ENCODE results near the gene PDLIM3. TPM values are rescaled to one million over a fixed set of nuclear protein-coding genes. Genes with fewer than 3 reads are reported as not detected.
A peak's percentile ranks its signal among the peaks of the same experiment; 100 is the strongest.

The PDLIM3 gene
- total and polyA plus RNA-seq, 2 of the 4 experiments (the other 2 are of a cell fraction), result 6.4 to 11.7 TPM

- H2BK120ac ChIP-seq (ENCODE audit: low read depth, low read length), result no peak overlapping the region
- H3K4me2 ChIP-seq (ENCODE audit: low read depth, low read length), result peak overlapping the region; percentile 95
- H2BK5ac ChIP-seq (ENCODE audit: low read depth, low read length, poor library complexity, severe bottlenecking), result peak overlapping the region; percentile 2
- H3K14ac ChIP-seq (replicated peaks; ENCODE audit: low read depth, low read length), result no peak overlapping the region
- H2AK9ac ChIP-seq (replicated peaks; ENCODE audit: low read depth, low read length, poor library complexity), result no peak overlapping the region
- no peak overlapping the region for H3K27ac ChIP-seq (ENCODE audit: insufficient read depth, low read length)
- no peak for ATAC-seq (ENCODE audit: low read depth)
- in situ Hi-C loops (cut with MboI; ENCODE audit: low sequenced_read_pairs), result no loop called here
- DNase-seq, result peak; percentile 57
- no peaks in the 10 kb centered on the region for H3K36me3 ChIP-seq (ENCODE audit: control insufficient read depth, insufficient read depth, low read length)
- TF ChIP-seq RCOR1 (IDR thresholded peaks at IDR 0.05; ENCODE audit: insufficient replicate concordance, low read length), result no peak
- TF ChIP-seq, protein P1, sequence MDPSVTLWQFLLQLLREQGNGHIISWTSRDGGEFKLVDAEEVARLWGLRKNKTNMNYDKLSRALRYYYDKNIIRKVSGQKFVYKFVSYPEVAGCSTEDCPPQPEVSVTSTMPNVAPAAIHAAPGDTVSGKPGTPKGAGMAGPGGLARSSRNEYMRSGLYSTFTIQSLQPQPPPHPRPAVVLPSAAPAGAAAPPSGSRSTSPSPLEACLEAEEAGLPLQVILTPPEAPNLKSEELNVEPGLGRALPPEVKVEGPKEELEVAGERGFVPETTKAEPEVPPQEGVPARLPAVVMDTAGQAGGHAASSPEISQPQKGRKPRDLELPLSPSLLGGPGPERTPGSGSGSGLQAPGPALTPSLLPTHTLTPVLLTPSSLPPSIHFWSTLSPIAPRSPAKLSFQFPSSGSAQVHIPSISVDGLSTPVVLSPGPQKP (IDR thresholded peaks at IDR 0.05; ENCODE audit: borderline replicate concordance, low read depth, low read length), result no peak
- TF ChIP-seq CHD1 (IDR thresholded peaks at IDR 0.05; ENCODE audit: low read depth, low read length), result no peak
- no peak for TF ChIP-seq CTCF (conservative IDR thresholded peaks at IDR 0.05; ENCODE audit: low read depth, low read length)
- TF ChIP-seq SMC3 (IDR thresholded peaks at IDR 0.05; ENCODE audit: low read depth, low read length), result no peak
- TF ChIP-seq MXI1 (IDR thresholded peaks at IDR 0.05; ENCODE audit: borderline replicate concordance, low read depth, low read length), result no peak
- no peak for TF ChIP-seq FOS (IDR thresholded peaks at IDR 0.05; ENCODE audit: low read depth, low read length)
- TF ChIP-seq POLR2A (IDR thresholded peaks at IDR 0.05; ENCODE audit: low read depth, low read length), result no peak
- no peak for TF ChIP-seq MAZ (IDR thresholded peaks at IDR 0.05; ENCODE audit: borderline replicate concordance, low read depth, low read length)
- no peak overlapping the region for H4K8ac ChIP-seq (ENCODE audit: low read depth in 2 of 2, low read length in 2 of 2)
- intact Hi-C loops (cut with micrococcal nuclease), result no loop called here
- no peak overlapping the region for H4K5ac ChIP-seq (ENCODE audit: low read depth, low read length)
- no peak overlapping the region for H2AFZ ChIP-seq (replicated peaks; ENCODE audit: low read length, poor library complexity)
- H3K4me3 ChIP-seq (ENCODE audit: insufficient read depth, low read depth, low read length), result no peak overlapping the region
- no peak overlapping the region for H3K56ac ChIP-seq (ENCODE audit: extremely low read depth, insufficient read depth, low read length)
- H4K91ac ChIP-seq (ENCODE audit: insufficient read depth, low read depth, low read length), result no peak overlapping the region
- H2BK15ac ChIP-seq (ENCODE audit: low read depth, low read length), result no peak overlapping the region
- H3K4ac ChIP-seq (ENCODE audit: low read depth, low read length), result no peak overlapping the region
- H3K4me1 ChIP-seq (ENCODE audit: control insufficient read depth, insufficient read depth, low read length), result peaks cover 13% of the 10 kb centered on the region
- no peaks in the 10 kb centered on the region; a peak in 1 of 4 replicates for H3K79me1 ChIP-seq (ENCODE audit: low read depth in 1 of 2, low read length in 2 of 2)
- peak overlapping the region; percentile 52; the same call in 1 of the 2 replicates for H2BK20ac ChIP-seq (ENCODE audit: low read depth, low read length)
- WGBS, 2 experiments (ENCODE audit: extremely low coverage in 2 of 2, insufficient read length in 1 of 2), result no CpG with 5 or more reads among the region's 4 CpGs
- peaks cover 7% of the 10 kb centered on the region for H3K9me1 ChIP-seq (ENCODE audit: insufficient read depth, low read length)
- no peaks in the 10 kb centered on the region for H3K9me3 ChIP-seq (ENCODE audit: control insufficient read depth, insufficient read depth, low read length)
- H2AK5ac ChIP-seq (ENCODE audit: low read depth, low read length), result no peak overlapping the region
- H3K18ac ChIP-seq (ENCODE audit: low read depth, low read length), result peak overlapping the region; percentile 70; the same call in 1 of the 2 replicates
- BruUV-seq (replicated peaks), result no TSS peak
- peak overlapping the region; percentile 23; the same call in 1 of the 2 replicates for H3K9ac ChIP-seq (ENCODE audit: low read depth, low read length)
- CTCF ChIA-PET, result no interaction called here
- no peak overlapping the region for H3K23ac ChIP-seq (ENCODE audit: low read depth, low read length)
- dilution Hi-C loops (cut with HindIII; ENCODE audit: low sequenced_read_pairs, unreplicated experiment), result no loop called here
- no peaks in the 10 kb centered on the region for H3K27me3 ChIP-seq (ENCODE audit: control insufficient read depth, insufficient read depth, low read length)
- H4K20me1 ChIP-seq (ENCODE audit: insufficient read depth, low read length), result no peaks in the 10 kb centered on the region
- POLR2A ChIA-PET (ENCODE audit: unreplicated experiment), result no interaction called here
Measured at GRCh38 chr4:185467101-185467500, 68.2 kb downstream of the PDLIM3 start.

Data from IMR-90 (cell line).